A673 (cell line): Measurements from ENCODE around the gene ITPKB. TPM values are rescaled to one million over a fixed set of nuclear protein-coding genes. Genes with fewer than 3 reads are reported as not detected.
"Not testable (repeated sequence)": the region's sequence is repeated elsewhere in the genome, so short reads cannot be mapped to it uniquely, and the experiment has no call there.

Experiments used
- BruUV-seq: library from RNA; stranded (reverse); fragments of 400-500 nt; replicated peaks from 2 replicates; lab custom pipeline; 2021; lab: Mats Ljungman, UMichigan
- CTCF ChIA-PET: fragments of 300-600 bp; sonication (Branson Sonifier 250); formaldehyde crosslinking; loops from one replicate; lab custom pipeline; 2022; ENCODE audit warnings: antibody characterized with exemption; lab: Charles Lee
- POLR2A ChIA-PET: fragments of 300-600 bp; sonication (Branson Sonifier 250); formaldehyde crosslinking; loops from one replicate; lab custom pipeline; 2022; ENCODE audit warnings: antibody characterized with exemption; ENCODE audit not compliant: low non-redundant PET; lab: Charles Lee
- DNase-seq: peaks from one replicate; pipeline ENCODE4 v3.0.0-alpha.2; 2015; ENCODE audit warnings: low spot score
- H3K27ac ChIP-seq: fragments of 200-600 bp; sonication (generic); 2 replicates; pipeline ENCODE4 v1.5.1; 2016; ENCODE audit warnings: mixed run types, low read depth, mild to moderate bottlenecking, mixed read lengths, antibody characterized with exemption, low read length; ENCODE audit not compliant: poor library complexity, severe bottlenecking
- H3K27me3 ChIP-seq: fragments of 200-600 bp; sonication (generic); replicated peaks from 2 replicates; pipeline ENCODE4 v1.6.1; 2017; ENCODE audit warnings: mixed run types, low read depth, mild to moderate bottlenecking, mixed read lengths, antibody characterized with exemption, low read length; ENCODE audit not compliant: insufficient read depth, poor library complexity
- H3K36me3 ChIP-seq: fragments of 200-600 bp; sonication (generic); 2 replicates; pipeline ENCODE4 v1.6.1; 2016; ENCODE audit warnings: mixed run types, mild to moderate bottlenecking, mixed read lengths, antibody characterized with exemption, low read length; ENCODE audit not compliant: insufficient read depth, poor library complexity, severe bottlenecking
- H3K4me1 ChIP-seq: fragments of 200-600 bp; sonication (generic); 2 replicates; pipeline ENCODE4 v1.6.1; 2017; ENCODE audit warnings: mixed run types, mild to moderate bottlenecking, mixed read lengths, antibody characterized with exemption, low read length; ENCODE audit not compliant: insufficient read depth, poor library complexity, severe bottlenecking
- H3K4me3 ChIP-seq: fragments of 200-600 bp; sonication (generic); 2 replicates; pipeline ENCODE4 v1.5.1; 2016; ENCODE audit warnings: low read depth, mixed run types, mild to moderate bottlenecking, mixed read lengths, low read length; ENCODE audit not compliant: poor library complexity, severe bottlenecking
- H3K9me3 ChIP-seq: fragments of 200-600 bp; sonication (generic); 2 replicates; pipeline ENCODE4 v1.6.1; 2016; ENCODE audit warnings: mixed run types, low read depth, mild to moderate bottlenecking, mixed read lengths, antibody characterized with exemption, low read length; ENCODE audit not compliant: poor library complexity, severe bottlenecking
- EZH2 ChIP-seq: fragments of 200-600 bp; sonication (generic); IDR thresholded peaks from 2 replicates; pipeline ENCODE4 v1.6.1; 2017; ENCODE audit warnings: borderline replicate concordance, low read depth, mild to moderate bottlenecking, mixed read lengths, antibody characterized with exemption, low read length; ENCODE audit not compliant: poor library complexity, severe bottlenecking
- intact Hi-C: fragments of 100-400 bp; cut with micrococcal nuclease; formaldehyde crosslinking; loops from one replicate; pipeline ENCODE4 v1.10.0; 2022; ENCODE audit not compliant: unreplicated experiment
- total RNA-seq: library from RNA; stranded (reverse); gene quantifications from 2 replicates; pipeline ENCODE4 v1.2.3, GENCODE V29; 2021
- TF ChIP-seq, protein P1 (sequence below): fragments of 300-800, 200-600 bp; sonication (generic); conservative IDR thresholded peaks from 2 replicates; pipeline ENCODE4 v1.5.1; 2017; ENCODE audit warnings: low read depth, mild to moderate bottlenecking, antibody characterized with exemption, low read length, moderate library complexity, mixed read lengths

Gene ITPKB
- total RNA-seq, 1 experiment from 2014 or later, result 14.1 TPM

DNA sequence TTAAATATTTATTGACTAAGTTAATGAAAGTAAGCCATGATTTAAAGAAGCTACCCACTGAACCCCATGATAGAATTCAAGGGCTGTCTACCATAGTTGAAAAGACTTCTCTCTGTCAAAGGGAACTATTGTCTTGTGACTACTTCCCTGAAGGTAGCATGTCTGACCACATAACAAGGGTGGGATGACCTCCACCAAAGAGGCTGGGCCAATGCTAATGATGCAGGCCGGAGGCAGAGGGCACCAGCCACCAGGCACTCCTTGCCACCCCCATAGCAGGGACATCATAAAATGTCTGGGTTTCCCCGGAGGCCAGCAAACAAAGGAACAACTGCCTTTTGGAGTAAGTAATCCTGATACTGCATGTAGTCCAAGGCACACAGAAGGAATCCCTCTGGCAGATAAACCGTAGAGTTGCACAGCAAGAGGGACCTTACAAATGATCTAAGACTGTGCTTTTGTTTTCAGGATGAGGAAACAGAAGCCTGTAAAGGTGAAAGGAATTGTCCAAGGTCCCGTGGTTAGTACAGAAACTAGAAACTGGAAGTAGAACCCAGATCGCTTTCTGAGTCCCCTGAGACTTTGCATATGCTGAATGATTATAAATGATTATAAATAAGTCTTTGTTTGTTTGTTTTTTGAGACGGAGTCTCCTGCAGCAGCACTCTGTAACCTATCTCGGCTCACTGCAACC lies 33.5 kb upstream of the ITPKB start:
- no TSS peak for BruUV-seq
- no peaks in the 10 kb centered on the region for H3K36me3 ChIP-seq
- no peaks in the 10 kb centered on the region for H3K27me3 ChIP-seq
- H3K9me3 ChIP-seq, result no peaks in the 10 kb centered on the region
- no peaks in the 10 kb centered on the region for H3K4me1 ChIP-seq
- DNase-seq, result no peak
- H3K4me3 ChIP-seq, result no peak overlapping the region
- ChIA-PET POLR2A (no interaction called here), CTCF (no interaction called here)
- intact Hi-C loops, result no loop called here
- TF ChIP-seq, protein P1, sequence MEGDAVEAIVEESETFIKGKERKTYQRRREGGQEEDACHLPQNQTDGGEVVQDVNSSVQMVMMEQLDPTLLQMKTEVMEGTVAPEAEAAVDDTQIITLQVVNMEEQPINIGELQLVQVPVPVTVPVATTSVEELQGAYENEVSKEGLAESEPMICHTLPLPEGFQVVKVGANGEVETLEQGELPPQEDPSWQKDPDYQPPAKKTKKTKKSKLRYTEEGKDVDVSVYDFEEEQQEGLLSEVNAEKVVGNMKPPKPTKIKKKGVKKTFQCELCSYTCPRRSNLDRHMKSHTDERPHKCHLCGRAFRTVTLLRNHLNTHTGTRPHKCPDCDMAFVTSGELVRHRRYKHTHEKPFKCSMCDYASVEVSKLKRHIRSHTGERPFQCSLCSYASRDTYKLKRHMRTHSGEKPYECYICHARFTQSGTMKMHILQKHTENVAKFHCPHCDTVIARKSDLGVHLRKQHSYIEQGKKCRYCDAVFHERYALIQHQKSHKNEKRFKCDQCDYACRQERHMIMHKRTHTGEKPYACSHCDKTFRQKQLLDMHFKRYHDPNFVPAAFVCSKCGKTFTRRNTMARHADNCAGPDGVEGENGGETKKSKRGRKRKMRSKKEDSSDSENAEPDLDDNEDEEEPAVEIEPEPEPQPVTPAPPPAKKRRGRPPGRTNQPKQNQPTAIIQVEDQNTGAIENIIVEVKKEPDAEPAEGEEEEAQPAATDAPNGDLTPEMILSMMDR, result no peak
- TF ChIP-seq EZH2, result no peak
- no peak overlapping the region for H3K27ac ChIP-seq

DNA sequence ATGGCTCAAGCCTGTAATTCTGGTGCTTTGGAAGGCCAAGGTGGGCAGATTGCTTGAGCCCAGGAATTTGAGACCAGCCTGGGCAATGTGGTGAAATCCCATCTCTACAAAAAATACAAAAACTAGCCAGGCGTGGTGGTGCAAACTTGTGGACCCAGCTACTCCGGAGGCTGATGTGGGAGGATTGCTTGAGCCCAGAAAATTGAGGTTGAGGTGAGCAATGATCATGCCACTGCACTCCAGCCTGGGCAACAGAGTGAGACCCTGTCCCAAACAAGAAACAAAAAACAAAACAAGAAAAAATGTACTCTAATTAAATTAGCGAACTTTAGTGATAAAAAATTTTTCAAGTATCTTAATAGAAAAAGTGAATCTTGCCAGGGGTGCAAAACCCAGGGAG lies 28.1 kb upstream of the ITPKB start:
- H3K4me3 ChIP-seq, H3K9me3 ChIP-seq, H3K4me1 ChIP-seq, POLR2A ChIA-PET, BruUV-seq, H3K27ac ChIP-seq, intact Hi-C loops, CTCF ChIA-PET, DNase-seq, H3K36me3 ChIP-seq: not testable (repeated sequence)
- peaks cover 11% of the 10 kb centered on the region for H3K27me3 ChIP-seq

DNA sequence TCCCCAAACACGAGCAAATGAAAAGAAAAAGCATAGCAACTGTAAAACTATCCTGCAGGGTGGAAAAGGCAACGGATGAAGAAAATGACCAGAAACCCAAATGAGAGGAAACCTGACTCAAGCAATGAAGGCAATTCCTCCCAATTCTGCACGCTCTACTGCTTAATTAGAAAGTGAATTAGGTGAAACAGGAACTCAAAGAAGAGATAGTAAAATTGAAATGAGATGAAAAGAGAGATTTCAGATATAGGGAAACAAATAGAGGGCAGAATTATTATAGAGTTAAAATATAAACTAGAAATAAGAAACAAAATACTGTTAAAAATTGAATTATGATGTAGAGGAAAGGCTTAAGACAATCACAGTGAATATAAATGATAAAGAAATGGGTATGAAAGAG lies 27.5 kb upstream of the ITPKB start:
- ChIA-PET POLR2A (no interaction called here), CTCF (no interaction called here)
- H3K4me1 ChIP-seq, result no peaks in the 10 kb centered on the region

More for the DNA sequence above, 27.5 kb upstream of the ITPKB start:
- intact Hi-C loops, result no loop called here
- H3K9me3 ChIP-seq, result no peaks in the 10 kb centered on the region
- no peak overlapping the region for H3K4me3 ChIP-seq
- no TSS peak for BruUV-seq
- no peak for TF ChIP-seq EZH2
- TF ChIP-seq, protein P1, result no peak
- H3K36me3 ChIP-seq, result no peaks in the 10 kb centered on the region
- DNase-seq, result no peak
- no peak overlapping the region for H3K27ac ChIP-seq
- H3K27me3 ChIP-seq, result peaks cover 14% of the 10 kb centered on the region
